DND-41 (cell line): Measurements from ENCODE around the gene GPC4.

Experiments used
- EZH2 ChIP-seq: IDR thresholded peaks from 3 replicates; pipeline ENCODE4 v1.6.1; 2012; ENCODE audit warnings: borderline replicate concordance, low read depth, mild to moderate bottlenecking, moderate library complexity, low read length, inconsistent platforms; ENCODE audit not compliant: severe bottlenecking
- TF ChIP-seq, protein P1 (sequence below): IDR thresholded peaks from 2 replicates; pipeline ENCODE4 v1.5.1; 2012; ENCODE audit warnings: borderline replicate concordance, low read length, moderate library complexity, mild to moderate bottlenecking; ENCODE audit not compliant: poor library complexity, severe bottlenecking; ENCODE audit errors: extremely low read depth

DNA sequence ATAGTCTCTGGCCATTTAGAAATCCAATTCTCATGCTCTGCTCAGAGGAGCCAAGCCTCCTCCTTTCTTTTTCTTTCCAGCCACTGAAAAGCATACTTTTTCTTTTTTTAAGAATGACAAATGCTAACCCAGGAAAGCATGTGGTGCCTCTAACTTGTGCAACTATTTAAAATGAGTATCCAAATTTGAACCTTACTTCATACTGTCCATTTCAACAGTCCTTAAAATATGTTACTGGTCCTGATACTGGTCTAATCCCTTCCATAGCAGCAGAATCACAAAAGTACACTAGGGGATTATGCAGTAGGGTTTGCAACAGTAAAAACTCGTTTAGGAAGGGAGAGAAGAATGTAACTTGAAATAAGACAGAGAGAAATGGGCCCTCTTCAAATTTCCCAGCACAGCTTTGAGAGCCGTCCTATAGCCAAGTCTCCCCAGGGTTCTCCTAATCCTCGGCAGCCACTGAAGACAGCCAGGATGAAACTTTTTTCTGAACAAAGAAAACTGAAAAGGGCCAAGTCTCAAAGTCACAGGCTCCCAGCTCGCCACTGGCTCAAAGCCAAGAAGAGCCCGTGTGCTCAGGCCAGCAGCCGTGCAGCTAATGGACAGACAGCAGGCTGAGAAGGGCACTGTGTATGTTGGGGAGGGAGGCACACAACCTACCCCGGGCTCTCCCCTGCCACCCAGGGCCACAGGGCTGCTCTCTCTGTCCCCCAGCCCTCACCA, 39.5 kb downstream of the GPC4 start:
- TF ChIP-seq, protein P1, sequence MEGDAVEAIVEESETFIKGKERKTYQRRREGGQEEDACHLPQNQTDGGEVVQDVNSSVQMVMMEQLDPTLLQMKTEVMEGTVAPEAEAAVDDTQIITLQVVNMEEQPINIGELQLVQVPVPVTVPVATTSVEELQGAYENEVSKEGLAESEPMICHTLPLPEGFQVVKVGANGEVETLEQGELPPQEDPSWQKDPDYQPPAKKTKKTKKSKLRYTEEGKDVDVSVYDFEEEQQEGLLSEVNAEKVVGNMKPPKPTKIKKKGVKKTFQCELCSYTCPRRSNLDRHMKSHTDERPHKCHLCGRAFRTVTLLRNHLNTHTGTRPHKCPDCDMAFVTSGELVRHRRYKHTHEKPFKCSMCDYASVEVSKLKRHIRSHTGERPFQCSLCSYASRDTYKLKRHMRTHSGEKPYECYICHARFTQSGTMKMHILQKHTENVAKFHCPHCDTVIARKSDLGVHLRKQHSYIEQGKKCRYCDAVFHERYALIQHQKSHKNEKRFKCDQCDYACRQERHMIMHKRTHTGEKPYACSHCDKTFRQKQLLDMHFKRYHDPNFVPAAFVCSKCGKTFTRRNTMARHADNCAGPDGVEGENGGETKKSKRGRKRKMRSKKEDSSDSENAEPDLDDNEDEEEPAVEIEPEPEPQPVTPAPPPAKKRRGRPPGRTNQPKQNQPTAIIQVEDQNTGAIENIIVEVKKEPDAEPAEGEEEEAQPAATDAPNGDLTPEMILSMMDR = no peak
- no peak for TF ChIP-seq EZH2
